GM13977 (cell line): ENCODE data around the gene CXCL12.

ENCODE experiments used
- DNase-seq: peaks from one replicate; pipeline ENCODE4 v3.0.0; 2012; ENCODE audit warnings: low spot score
- CTCF ChIP-seq: IDR thresholded peaks from 2 replicates; pipeline ENCODE4 v1.5.1; 2012; ENCODE audit warnings: mild to moderate bottlenecking, control low read depth; ENCODE audit not compliant: insufficient read depth; ENCODE audit errors: extremely low read depth, missing control alignments
- in situ Hi-C: fragments of 300-500 bp; cut with MboI; formaldehyde crosslinking; loops from one replicate; pipeline ENCODE4 v1.12.0; 2022; ENCODE audit warnings: low sequenced_read_pairs, low pct_unique_long_range_greater_than_20kb, mixed read lengths, inconsistent platforms; ENCODE audit not compliant: unreplicated experiment

Gene CXCL12

GRCh38 chr10:44402465-44403195 is 17.7 kb upstream of the CXCL12 start:
- in situ Hi-C loops: no loop called here
- no peak for TF ChIP-seq CTCF
- no peak for DNase-seq

GRCh38 chr10:44400541-44400940 is 15.6 kb upstream of the CXCL12 start:
- DNase-seq: no peak
- no peak for TF ChIP-seq CTCF
- in situ Hi-C loops: no loop called here

DNA sequence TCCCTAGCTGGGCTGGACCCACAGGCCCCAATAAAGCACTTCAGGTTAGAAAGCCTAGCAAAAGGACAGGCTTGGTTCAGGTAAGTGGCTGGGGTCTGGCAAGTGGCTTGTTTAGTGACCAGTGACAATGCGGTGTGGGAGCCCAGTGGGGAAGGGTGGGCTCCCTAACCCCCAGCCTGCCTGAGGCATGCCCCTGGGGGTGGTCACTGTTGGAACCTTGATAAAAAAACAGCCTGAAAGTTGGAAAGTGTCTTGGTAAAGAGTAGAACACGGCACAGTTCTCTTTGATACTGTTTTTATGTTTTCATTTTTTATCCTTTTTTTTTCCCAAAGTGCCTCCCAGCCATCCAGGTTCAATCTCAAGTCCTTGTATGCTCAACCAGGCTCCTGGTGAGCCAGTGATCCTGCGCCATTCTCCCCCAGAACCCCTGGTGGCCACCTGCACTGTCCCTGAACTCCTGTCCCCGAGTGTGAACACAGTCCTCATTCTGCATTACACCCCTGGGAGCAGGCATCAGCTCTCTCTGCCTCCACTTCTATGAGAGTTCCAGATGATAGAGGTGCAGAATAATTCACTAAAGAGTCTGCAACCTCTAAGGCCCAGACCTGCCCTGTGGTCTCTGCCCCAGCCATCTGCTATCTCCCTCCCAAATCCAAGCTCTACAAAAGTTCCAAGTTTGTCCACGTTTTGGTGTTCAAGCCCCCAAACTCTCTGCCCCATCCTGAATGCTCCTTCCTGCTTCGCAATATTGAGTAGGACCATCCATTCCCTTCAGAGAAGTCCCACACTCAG is 15.0 kb upstream of the CXCL12 start:
- in situ Hi-C loops: loop anchor here (25.0 kb wide), 1 partner anchor 462 kb away; no protein-coding TSS in a partner anchor
- DNase-seq: no peak
- TF ChIP-seq CTCF: no peak

DNA sequence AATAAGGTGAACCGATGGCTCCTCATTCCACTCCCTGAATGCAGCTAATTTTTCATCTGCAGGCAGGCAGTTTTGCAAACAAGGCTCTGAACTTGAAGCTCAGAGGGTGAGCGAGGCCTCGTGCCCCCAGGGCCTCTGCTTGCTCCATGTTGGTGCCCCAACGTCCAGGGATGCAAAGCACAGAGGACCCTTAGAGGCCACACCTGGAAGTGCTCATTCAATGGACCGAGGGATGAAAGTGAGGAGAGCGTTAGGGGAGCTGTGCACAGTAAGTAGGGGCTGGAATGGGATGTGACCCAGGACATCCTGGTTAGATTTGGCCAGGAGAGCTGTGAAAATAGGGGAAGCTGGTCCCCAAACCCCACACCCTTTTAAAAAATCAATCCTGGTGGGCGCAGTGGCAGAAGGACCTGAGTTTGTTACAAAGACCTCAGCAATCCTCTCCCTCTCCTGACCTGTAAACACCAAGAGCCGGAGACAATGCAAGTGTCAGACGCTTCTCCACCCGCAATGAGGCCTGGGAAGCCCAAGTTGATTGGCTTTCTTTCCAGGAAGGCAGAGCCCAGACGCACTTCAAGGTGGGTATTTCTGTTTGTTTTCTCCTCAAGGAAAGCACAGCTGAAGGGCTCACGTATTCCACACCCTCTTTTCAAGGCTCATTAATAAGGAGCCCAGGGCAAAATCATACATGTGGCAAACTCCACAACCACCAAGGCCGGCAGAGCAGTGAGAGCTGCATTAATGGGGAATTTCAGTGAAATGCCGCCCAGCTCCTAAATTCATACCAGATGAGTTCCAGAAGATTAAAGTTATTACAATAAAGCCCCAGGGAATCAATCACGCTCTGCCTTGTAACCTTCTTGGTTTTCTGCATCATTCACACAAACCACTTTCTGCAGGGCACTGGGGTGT is 14.1 kb upstream of the CXCL12 start:
- in situ Hi-C loops: loop anchor here (25.0 kb wide), 1 partner anchor 463 kb away; no protein-coding TSS in a partner anchor
- TF ChIP-seq CTCF: no peak
- no peak for DNase-seq

DNA sequence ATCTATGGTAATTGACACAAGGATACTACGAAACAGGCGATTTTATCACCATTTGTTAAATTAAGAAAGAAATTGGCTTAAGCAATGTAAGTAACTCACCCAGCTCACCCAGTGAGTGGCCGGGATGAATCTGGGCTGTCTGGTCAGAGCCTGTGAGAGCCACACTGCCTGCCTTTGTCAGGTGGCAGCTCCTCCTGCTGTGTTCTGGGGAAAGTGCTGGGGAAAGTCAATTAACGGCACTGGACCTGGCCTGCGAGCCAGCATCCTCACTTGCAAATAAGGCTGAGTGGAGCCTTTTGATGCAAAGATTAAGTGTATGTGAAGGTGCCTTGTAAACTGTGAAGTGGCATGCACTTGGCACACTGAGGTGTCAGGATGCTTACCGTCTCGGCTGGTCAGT is 13.4 kb upstream of the CXCL12 start:
- in situ Hi-C loops: loop anchor here (25.0 kb wide), 1 partner anchor 464 kb away; no protein-coding TSS in a partner anchor
- no peak for DNase-seq
- TF ChIP-seq CTCF: no peak
